CD4-positive, alpha-beta T cell treated with Interleukin-10 for 1 hour (primary cell): Measurements from ENCODE around the gene POLN.
"Not testable (repeated sequence)": the region's sequence is repeated elsewhere in the genome, so short reads cannot be mapped to it uniquely, and the experiment has no call there.

Experiments
- DNase-seq: peaks from one replicate; pipeline ENCODE4 v3.0.0-alpha.2; 2020

The POLN gene

GRCh38 chr4:2212831-2213230 lies 29.1 kb downstream of the POLN start:
- DNase-seq: no peak

GRCh38 chr4:2202789-2203188 lies 39.1 kb downstream of the POLN start:
- DNase-seq: not testable (repeated sequence)

GRCh38 chr4:2194496-2194895 lies 47.4 kb downstream of the POLN start:
- no peak for DNase-seq

- DNase-seq: no peak
These were observed 48.6 kb downstream of the POLN start for GRCh38 chr4:2193326-2193725.

GRCh38 chr4:2186865-2187172 lies 55.1 kb downstream of the POLN start:
- DNase-seq: no peak

- DNase-seq: no peak
These were observed 55.6 kb downstream of the POLN start for GRCh38 chr4:2186133-2186864.

GRCh38 chr4:2183394-2183793 lies 58.5 kb downstream of the POLN start:
- no peak for DNase-seq

- DNase-seq: no peak
These were observed 58.9 kb downstream of the POLN start for GRCh38 chr4:2182994-2183393.

- no peak for DNase-seq
These were observed 61.5 kb downstream of the POLN start for GRCh38 chr4:2180410-2180809.

- no peak for DNase-seq
These were observed 62.2 kb downstream of the POLN start for GRCh38 chr4:2179717-2180116.

GRCh38 chr4:2178986-2179385 lies 62.9 kb downstream of the POLN start:
- DNase-seq: no peak

- no peak for DNase-seq
These were observed 64.4 kb downstream of the POLN start for GRCh38 chr4:2177443-2178093.

GRCh38 chr4:2175990-2176698 lies 65.8 kb downstream of the POLN start:
- no peak for DNase-seq

- DNase-seq: no peak
These were observed 67.9 kb downstream of the POLN start for GRCh38 chr4:2174061-2174460.

- DNase-seq: peak; percentile 8
These were observed 69.2 kb downstream of the POLN start for GRCh38 chr4:2172627-2173231.

GRCh38 chr4:2172161-2172560 lies 69.8 kb downstream of the POLN start:
- DNase-seq: no peak

GRCh38 chr4:2168469-2169319 lies 73.2 kb downstream of the POLN start:
- DNase-seq: no peak

- no peak for DNase-seq
These were observed 75.7 kb downstream of the POLN start for GRCh38 chr4:2166253-2166652.

GRCh38 chr4:2165391-2165790 lies 76.5 kb downstream of the POLN start:
- no peak for DNase-seq

GRCh38 chr4:2163311-2163821 lies 78.6 kb downstream of the POLN start:
- no peak for DNase-seq

- DNase-seq: not testable (repeated sequence)
These were observed 80.7 kb downstream of the POLN start for GRCh38 chr4:2161092-2161703.

- DNase-seq: no peak
These were observed 82.0 kb downstream of the POLN start for GRCh38 chr4:2159931-2160330.
